Middle frontal gyrus (tissue), 1 donor: ENCODE results near the gene SLAMF8.

Source experiments
- DNase-seq: peaks from one replicate; pipeline ENCODE4 v3.0.0-alpha.2; 2015; ENCODE audit warnings: low spot score; ENCODE audit errors: extremely low spot score

Gene SLAMF8

DNA sequence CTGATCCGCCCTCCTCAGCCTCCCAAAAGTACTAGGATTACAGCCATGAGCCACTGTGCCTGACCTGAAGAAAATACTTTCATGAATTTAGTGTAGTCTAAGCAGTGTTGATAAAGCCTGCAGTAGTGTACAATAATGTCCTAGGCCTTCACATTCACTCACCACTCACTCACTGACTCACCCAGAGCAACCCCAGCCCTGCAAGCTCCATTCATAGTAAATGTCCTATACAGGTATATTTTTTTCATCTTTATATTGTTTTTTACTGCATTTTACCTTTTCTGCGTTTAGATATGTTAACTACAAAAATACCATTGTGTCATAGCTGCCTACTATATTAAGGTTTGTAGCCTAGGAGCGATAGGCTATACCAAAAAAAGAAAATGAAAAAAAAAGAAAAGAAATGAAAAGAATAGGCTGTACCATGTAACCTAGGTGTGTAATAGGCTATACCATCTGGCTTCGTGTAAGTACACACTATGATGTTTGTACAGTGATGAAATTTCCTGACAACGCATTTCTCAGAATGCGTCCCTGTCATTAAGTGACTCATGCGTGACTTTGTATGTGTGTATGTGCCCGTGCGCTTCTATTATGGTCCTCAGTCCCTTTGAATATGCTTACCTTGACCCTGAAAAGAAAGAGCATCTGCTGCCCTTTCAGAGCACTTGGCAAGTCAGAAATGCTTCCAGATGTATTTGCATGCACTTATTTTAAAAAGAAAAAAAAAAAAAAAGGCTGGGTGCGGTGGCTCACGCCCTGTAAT lies 9.2 kb upstream of the SLAMF8 start:
- no peak for DNase-seq

DNA sequence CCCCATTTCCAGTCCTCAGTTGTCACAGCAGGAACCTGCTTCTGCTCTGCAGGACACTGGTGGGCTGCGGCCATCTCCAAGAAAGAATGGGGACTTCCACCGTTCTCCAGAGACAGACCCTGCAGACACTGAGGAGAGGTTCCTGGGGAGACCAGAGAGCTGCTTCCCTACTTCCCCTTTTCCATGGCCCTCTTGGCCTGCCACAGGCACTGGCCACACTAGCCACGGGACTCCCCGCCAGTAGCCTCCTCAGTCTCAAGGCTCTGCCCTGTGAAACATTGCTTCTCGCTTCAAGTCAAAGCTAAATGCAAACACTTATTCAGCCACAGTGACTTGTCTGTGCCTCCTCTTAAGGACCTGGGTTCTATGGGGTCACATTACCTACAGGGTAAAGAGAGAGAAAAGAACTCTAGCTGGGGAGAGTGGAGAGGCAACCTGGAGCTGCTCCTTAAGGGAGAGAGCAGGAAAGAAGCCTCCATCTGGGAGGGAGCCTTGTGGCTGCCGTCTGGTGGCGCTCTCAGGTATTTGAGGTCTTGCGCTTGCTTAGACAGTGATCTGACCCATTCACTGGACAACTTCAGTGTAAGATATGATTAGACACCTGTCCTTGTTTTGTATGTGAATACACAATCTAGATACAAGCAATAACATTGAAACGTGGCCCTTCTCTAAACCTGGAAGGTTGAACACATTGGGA lies 5.4 kb upstream of the SLAMF8 start:
- no peak for DNase-seq

DNA sequence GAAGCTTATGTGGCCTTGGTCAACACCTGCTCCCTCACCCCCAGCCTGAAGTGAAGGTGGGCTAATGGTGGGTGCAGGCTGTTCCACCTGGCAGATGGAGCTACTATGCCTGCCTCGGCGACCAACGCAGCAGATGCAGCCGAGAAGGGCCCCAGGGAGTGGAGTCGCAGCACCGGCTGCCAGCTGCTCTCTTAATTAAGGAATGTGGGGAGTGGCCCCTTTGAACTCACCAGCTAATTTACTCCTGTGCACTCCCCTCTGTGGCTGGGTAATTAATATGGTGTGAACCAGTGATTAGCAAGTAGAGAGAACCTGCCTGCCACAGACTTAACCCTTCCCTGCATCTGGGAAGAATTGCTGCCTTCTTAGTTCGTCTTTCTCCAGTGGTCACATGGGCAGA lies 3.3 kb upstream of the SLAMF8 start:
- no peak for DNase-seq

DNA sequence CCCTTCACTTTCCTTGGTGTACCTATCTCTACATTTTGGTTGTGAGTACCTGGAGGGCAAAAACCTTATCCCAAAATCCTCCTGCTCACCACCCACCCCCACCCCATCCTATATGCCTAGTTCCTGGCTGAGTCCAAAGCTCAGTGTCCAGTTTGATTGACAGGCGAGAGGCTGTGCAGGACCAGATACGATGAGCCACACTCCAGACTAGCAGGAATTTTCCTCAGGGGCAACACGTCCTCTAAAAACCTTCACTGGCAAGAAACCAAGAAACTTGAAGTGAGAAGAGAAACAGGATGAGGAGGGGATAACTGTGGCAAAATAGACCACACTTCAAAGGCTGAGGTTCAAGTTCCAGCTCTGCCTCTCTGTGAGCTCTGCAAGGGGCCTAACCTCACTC lies 1.1 kb upstream of the SLAMF8 start:
- DNase-seq = no peak

DNA sequence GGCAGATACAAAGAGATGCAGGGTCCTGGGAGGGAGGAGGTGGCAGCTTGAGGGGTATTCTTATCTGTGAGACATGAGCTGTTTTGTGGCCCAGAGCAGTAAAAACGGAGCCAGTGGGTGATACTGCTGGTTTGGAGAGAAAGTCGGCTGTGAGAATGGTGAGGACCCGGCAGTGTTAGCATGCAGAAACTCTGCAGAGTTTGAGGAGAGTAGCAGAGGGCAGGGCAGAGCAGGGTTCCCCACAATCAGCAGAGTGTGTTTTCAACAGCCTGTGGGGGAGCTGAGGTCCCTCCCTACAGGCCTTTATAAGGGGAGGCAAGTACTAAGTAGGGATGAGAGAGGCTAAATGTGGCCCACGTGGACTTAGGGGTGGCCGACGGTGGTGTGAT lies 423 bp downstream of the SLAMF8 start:
- DNase-seq = no peak

DNA sequence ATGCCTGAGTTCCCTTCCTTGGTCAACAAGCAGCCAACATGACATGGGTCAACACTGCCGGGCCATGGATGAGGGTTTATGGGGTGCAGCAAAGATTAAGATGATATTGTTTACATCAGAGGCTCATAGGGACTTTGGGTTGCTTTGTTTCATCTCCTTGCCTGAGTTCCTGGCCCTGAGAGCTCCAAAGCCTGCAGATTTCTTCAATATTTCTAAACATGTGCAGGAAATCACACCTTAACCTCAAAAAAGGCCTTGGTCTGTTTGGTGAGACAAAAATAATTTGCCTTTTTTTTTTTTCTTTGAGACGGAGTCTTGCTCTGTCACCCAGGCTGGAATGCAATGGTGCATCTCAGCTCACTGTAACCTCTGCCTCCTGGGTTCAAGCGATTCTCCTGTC lies 876 bp downstream of the SLAMF8 start:
- DNase-seq = no peak

DNA sequence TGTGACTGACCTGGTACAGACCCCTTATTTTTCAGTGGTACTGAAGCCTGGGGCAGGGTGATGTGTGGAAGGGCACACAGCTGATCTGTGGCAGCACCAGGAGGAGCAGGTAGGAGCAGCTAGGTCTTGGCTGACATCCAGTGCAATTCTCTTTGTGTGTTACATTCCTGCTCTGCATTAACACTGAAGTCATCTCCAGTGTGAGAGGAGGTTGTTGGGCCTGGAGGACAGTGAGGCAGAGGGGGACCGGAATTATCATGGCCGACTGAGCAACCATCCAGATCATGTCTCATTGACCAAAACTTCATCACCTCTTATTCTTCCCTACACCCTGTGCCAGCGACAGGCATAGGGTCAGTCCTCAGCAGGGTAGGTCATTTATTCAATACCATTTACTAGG lies 1.5 kb downstream of the SLAMF8 start:
- no peak for DNase-seq

DNA sequence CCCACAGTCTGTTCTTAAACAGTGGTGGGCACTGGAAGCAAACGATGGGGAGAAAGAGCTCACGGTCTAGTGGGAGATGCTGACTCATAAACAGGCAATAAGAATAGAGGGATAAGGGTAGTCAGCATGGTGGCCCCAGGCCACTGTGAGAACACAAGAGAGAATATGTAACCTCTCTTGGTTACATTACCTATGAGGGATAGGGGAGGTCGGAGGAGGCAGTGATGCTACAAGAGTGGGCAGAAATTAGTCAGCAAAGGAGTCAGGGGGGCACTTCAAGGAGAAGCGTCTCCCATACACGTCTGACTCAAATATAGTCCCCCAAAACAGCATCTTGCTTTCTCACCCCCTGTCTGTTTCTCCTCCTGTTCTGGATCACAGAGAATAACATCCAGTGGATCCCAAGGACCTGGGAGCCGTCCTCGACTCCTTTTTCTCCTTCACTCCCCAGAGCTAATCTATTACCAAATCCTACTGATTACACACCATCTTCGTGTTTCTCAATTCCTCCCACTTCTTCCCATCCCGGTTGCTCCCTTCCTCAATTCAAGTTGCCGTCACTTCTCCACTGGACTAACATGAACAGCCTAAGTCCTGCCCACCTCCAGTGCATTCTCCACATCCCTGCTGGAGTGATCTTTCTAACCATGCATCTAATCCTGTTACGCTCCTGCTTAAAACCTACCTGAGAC lies 2.1 kb downstream of the SLAMF8 start:
- no peak for DNase-seq

DNA sequence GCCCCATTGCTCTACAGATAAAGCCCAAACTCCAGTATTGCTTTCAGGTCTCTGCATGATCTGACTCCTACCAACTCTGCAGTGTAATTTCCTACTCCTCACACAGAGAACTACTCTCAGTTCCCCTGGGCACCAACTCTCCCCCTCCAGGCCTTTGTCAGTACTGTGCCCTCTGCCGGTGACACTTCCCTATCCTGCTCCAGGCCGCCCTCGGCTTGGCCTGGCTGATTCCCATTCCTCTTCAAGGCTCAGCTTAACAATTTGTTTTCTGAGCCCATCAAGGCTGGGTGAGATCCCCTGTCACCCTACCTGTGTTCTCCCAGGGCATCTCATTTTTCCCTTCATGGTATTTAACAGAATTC lies 2.6 kb downstream of the SLAMF8 start:
- no peak for DNase-seq

DNA sequence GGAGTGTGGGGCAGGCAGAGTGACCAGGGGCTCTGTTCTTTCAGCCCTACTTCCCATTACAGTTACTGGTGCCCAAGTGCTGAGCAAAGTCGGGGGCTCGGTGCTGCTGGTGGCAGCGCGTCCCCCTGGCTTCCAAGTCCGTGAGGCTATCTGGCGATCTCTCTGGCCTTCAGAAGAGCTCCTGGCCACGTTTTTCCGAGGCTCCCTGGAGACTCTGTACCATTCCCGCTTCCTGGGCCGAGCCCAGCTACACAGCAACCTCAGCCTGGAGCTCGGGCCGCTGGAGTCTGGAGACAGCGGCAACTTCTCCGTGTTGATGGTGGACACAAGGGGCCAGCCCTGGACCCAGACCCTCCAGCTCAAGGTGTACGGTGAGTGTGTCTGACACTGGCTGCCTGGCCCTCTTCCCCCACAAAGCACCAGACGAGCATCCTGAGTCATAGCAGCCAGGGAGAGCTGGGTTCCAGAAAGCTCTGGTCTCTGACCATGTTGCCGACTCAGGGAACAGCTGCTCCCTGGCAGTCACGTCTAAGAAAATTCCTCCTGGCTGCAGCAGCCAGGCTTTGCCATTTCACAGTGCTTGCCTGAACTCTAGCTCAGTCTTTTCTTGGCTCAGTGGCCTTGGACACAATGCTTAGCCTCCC lies 3.3 kb downstream of the SLAMF8 start:
- DNase-seq = no peak

DNA sequence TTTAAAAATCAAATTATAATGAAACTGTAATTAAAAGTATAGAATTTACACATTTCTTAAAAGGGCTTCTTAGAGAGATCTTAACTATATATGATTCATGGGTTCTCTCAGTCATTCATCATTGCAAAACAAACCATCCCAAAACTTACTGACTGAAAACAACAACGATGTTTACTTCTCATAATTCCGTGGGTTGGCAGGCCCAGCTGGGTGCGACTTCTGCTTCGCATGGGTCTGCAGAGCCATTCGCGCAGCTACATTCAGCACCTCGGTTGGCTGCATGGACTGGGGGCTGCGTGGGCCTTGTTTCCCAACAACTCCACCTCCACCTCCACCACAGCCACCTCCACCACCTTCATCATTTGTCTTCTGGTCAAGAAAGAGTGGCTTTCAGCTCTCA lies 4.0 kb downstream of the SLAMF8 start:
- no peak for DNase-seq

DNA sequence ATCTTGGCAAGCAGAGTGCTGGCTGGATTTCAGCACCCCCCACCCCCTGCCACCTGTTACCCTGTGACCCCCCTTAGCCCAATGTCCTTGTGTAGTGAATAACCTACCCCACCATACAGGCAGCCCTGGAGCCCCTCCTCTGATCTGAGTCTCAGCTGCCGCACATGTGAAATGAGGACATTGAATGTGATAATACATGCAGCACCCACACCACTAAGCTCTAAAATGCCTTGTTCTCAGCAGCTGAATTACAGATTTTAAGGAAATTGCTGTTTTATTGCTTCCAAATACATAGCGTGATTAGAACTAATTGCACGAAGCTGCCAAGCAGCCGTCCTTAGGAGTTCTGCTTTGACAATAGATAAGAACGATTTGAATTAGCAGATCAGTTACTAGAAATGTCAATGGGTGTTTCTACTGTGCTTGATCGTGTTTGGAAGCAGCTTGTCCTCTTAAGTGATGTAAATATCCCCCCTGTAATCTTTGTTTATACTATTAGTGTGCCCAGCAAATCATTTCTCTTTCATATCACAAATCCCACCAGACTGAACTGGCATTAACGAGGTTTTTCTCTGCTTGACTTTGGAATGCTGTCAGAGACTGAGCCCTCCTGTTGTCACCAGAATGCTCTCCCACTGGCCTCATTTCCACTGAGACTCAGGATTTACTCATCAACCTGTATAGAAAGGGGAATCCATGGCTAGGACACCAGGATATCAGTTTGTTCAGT lies 4.9 kb downstream of the SLAMF8 start:
- no peak for DNase-seq

DNA sequence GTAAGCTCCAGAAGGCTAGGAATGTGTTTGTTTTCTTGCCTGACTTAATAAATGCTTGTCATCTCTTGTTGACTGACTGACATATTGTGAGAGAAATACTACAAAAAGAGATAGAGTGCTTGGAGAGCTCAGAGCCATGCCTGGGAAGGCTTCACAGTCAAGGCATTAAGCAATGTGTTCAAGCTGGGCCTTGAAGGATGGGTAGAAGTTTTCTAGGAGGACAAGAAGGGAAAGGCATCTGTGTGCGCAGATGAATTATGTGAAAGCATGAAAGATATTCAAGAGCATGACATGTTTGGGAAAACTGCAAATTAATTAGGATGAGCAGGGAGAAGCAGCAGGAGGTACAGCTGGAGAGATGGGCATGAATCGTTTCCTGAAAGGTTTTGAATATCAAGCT lies 5.6 kb downstream of the SLAMF8 start:
- no peak for DNase-seq

DNA sequence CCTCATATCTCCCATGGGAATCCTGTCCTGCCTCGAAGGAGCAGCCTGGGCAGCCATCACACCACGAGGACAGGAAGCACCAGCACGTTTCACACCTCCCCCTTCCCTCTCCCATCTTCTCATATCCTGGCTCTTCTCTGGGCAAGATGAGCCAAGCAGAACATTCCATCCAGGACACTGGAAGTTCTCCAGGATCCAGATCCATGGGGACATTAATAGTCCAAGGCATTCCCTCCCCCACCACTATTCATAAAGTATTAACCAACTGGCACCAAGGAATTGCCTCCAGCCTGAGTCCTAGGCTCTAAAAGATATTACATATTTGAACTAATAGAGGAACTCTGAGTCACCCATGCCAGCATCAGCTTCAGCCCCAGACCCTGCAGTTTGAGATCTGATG lies 8.7 kb downstream of the SLAMF8 start:
- DNase-seq = no peak

DNA sequence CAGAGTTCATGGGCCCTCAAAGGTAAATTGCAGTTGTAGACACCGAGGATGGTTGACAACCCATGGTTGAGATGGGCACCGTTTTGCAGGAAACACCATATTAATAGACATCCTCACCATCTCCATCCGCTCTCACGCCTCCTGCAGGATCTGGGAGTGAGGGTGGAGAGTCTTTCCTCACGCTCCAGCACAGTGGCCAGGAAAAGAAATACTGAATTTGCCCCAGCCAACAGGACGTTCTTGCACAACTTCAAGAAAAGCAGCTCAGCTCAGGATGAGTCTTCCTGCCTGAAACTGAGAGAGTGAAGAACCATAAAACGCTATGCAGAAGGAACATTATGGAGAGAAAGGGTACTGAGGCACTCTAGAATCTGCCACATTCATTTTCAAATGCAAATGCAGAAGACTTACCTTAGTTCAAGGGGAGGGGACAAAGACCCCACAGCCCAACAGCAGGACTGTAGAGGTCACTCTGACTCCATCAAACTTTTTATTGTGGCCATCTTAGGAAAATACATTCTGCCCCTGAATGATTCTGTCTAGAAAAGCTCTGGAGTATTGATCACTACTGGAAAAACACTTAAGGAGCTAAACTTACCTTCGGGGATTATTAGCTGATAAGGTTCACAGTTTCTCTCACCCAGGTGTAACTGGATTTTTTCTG lies 9.3 kb downstream of the SLAMF8 start:
- no peak for DNase-seq

DNA sequence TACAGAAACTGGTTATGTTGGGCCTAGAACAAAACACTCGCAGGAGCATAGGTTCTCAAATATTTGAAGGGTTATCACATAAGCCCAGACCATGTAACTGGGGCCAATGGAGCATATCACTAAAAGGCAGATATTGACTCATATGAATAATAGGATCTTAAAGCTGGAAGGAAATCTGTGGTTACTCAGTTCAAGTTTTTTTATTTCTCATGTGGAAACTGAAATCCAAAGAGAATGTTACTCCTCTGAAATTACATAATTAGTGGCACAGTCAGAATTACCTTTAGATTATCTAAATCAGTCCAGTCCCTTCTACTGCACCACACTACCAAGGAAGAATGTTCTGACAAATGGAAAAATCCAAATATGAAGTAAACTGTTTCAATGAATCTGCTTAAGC lies 12.0 kb downstream of the SLAMF8 start:
- no peak for DNase-seq

DNA sequence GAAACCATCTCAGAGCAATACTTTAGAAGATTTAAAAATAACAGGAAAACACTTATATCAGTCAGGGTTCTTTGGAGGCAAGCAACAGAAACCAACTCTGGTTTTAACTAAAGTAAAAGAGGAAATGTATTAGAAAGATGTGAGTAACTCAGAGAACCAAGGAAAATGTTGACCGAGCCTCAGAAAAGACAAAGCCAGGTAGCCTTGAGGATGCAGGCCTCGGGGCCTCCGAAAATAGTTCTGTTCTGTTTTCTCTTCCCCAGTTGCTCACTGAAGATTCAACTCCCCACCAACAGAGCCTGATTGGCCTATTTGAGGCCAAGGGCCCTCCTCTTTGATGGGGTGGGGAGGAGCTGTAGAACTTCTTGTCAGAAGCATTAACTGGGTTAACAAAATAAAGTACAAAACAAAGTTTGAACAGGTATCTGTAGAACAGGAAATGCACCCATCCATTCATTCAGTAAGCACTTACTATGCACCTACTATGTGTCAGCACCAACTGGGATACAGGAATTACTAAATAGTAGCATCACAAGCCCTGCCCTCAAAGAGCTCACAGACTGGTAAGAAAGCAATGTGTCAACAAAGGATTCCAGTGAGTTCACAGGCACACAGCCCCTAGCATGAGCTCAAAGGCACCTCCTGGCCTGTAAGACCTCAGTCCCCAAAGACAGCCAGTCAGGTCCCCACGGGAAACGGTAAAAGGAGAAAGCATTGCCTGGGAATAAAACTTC lies 12.6 kb downstream of the SLAMF8 start:
- DNase-seq = no peak

DNA sequence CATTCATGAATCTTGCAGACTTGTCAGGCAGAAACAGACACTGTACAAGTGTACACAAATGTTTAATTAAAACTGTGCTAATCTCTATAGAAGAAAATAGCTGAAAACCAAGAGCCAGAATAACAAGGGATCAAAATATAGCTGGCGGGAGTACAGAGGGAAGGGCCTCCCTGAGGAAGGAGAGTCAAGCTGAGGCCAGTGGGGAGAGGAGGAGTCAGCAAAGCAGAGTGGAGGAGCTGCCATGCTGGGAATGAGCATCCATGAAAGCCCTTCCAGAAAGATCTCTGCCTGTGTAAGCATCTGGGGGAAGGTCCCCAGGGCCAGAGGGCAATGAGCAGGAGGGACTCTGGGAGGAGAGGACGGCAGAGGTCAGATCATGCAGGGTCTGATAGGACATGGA lies 15.1 kb downstream of the SLAMF8 start:
- DNase-seq = no peak

DNA sequence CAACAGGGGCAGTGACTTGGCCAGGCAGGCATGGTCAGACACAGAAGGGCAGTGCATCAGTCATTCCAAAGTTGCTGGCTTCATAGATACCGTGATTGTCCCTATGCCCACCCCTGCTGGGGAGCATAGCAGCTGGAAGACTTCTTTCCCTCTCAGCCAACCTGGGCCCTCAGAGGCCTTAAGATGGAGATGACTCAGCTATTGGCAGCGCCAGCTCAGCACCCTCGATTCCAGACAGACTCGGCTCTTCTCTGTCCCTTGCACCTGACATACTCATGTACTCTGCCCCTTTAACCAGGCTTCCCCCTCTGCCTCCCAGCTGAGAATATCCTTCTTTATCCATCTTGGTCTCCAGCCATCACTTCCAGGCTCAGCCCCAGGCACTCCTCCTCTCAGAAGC lies 16.8 kb downstream of the SLAMF8 start:
- no peak for DNase-seq
